HK-2 (cell line): ENCODE measurements around the gene SRSF7.
"Not testable (repeated sequence)": the region's sequence is repeated elsewhere in the genome, so short reads cannot be mapped to it uniquely, and the experiment has no call there.

Experiments used
- DNase-seq: peaks from one replicate; pipeline ENCODE4 v3.0.0-alpha.2; 2018; ENCODE audit not compliant: unreplicated experiment

SRSF7 gene

DNA sequence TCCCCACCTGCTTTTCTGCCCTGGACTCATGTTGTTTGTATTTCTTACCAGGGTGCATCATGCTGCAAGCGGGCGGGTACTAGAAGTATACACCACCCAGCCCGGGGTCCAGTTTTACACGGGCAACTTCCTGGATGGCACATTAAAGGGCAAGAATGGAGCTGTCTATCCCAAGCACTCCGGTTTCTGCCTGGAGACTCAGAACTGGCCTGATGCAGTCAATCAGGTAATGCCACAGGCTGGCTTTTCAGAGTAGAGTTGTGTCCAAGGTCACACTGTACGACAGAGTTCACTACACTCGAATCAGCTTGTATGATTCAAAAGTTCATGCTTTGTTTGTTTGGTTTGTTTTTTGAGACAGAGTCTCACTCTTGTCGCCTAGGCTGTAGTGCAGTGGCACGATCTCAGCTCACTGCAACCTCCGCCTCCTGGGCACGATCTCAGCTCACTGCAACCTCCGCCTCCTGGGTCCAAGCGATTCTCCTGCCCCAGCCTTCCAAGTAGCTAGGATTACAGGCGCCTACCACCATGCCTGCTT is 19.4 kb downstream of the SRSF7 start:
- no peak for DNase-seq

DNA sequence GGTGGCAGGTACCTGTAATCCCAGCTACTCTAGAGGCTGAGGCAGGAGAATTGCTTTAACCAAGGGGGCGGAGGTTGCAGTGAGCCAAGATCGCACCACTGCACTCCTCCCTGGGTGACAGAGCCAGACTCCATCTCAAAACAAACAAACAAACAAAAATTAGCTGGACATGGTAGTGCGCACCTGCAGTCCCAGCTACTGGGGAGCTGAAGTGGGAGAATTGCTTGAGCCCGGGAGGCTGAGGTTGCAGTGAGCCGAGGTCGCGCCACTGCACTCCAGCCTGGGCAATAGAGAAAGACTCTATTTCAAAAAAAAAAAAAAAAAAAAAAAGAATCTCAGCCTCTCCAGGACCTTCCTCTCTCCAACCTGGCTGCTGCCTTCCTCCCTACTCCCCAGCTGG is 20.1 kb downstream of the SRSF7 start:
- no peak for DNase-seq

DNA sequence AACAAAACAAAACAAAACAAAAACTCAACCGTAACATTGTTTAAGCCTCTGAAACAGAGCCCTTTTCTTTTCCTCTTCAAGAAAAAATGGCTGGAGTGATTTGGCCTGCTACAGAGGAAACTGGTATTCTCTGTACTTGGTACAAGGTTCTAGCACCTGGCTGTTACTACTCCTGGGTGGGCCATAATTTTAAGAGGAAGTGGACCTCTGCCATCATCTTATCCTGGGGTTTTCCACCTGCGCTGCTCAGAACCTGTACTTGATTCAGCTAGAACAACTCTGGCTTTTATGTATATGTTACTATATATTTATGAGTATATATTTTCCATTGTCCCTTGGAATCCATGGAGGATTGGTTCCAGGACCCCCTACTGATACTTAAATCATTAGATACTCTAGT is 22.5 kb downstream of the SRSF7 start:
- no peak for DNase-seq

DNA sequence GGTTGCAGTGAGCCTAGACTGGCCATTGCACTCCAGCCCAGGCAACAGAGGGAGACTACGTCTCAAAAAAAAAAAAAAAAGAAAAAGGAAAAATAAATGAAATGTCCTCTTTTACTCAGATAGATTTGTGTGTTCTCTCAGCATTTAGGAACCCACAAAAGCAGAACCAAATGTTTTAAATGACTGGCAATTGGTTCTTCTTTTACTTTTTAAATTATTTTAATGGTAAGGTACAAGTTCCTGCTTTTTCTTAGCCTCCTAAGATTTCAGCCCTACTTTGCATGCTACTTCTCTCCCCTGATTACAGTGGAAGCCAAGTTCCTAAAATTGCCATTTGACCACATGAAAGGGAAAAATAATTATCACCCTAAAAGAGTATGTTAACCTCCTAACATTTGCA is 23.5 kb downstream of the SRSF7 start:
- no peak for DNase-seq

DNA sequence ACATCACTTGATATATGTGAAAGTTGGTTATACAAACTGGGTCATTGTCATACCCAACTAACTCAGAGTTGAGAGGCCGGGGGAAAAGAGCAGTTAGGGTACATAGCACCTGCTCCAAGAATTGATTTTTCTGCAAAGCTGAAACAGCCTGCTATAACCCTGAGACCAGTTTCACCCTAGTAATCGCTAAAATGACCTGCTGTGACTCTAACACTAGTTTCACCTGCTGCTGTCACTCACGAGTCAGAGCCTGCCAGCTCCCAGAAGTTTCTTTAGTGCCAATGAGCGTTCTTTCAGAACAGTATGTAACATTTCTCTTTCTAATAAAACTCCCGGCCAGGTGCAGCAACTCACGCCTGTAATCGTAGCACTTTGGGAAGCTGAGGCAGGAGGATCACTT is 28.0 kb downstream of the SRSF7 start:
- no peak for DNase-seq

DNA sequence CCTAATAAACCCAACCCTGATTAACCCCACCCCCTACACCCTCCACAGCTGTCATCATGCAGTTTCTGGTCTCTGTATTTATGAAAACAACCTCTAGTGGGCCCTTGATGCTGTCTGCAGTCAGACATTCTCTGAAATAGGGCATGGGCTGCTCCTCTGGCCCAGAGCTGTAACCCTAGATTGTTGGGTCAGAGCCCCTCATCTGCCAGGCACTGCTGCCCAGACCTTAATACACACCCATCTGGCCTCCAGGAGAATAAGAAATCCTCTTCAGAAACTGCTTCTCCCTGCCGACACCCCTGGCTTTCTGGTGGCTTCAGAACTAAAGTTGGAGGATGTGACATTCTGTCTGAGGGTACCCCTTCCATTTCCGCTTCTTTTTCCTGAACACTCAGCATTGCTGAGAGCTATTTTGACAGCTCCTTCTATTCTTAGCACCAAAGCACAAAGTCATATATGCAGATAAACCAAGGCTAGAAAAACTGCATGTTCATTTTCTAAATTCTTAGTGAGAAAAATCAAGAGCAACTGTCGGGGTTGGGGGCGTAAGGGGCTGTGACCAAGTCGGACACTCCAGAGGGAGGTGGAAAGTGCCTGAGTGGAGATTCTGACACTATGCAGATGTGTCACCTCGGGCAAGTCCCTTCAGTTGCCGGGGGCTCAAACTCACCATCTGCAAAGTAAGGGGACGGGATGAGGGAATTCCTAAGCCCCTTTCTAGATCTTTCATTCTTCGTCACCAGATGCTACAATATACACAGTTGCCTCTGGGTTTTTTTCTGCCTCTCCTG is 28.7 kb downstream of the SRSF7 start:
- no peak for DNase-seq

DNA sequence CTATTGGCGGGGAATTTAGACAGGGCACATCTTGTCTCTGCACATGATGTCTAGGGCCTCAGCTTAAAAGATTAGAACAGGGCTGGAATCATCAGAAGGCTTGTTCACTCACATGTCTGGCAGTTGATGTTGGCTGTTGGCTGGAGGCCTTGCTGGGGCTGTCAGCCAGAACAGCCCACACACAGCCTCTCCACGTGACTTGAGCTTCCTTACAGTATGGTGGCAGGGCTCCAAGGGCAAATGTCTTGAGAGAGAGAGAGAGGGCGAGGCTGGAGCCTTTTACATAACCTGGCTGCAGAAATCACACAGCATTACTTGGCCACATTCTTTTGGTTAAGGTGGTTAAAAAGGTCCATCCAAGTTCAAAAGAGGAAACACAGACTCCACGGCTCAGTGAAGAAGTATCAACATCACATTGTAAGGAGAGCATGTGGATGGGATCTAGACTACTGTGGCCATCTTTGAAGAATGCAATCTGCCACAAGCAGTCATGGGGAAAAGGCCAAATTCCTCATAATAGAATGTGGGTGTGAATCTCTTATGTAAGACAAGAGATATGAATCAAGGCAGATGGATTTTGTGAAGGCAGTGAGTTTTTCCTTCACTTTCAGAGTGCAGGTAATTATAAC is 30.4 kb downstream of the SRSF7 start:
- DNase-seq, result peak; percentile 88

DNA sequence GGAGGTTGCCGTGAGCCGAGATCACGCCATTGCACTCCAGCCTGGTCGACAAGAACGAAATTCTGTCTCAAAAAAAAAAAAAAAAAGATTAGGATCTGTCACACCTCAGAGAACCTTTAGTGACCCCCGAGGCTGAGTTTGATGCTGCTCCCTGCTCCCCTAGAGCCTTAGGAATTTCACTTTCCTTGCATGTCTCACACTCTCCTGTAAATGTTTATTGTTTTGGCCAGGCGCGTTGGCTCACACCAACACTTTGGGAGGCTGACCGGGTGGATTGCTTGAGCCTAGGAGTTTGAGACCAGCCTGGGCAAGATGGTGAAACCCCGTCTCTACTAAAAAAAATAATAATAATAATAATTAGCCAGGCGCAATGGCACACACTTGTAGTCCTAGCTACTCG is 31.5 kb downstream of the SRSF7 start:
- no peak for DNase-seq

DNA sequence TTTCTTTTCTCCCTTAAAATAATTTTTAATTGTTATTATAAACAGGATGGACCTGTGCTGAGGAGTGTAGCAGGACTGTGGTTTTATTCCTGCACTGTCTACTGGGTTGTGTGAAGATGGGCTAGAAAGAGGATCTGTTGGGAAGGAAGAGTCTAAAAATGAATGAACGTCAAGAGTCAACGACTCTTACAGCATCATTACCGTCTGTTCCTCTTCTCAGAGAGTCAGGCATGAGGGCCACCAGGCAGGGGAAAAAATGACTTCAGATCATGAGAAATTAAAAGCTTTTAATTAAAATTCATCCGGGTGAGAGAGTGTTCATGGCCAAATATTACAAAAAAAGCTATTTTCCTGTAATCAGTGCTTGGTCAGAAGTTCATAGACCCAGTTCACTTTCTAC is 32.6 kb downstream of the SRSF7 start:
- DNase-seq, result no peak

DNA sequence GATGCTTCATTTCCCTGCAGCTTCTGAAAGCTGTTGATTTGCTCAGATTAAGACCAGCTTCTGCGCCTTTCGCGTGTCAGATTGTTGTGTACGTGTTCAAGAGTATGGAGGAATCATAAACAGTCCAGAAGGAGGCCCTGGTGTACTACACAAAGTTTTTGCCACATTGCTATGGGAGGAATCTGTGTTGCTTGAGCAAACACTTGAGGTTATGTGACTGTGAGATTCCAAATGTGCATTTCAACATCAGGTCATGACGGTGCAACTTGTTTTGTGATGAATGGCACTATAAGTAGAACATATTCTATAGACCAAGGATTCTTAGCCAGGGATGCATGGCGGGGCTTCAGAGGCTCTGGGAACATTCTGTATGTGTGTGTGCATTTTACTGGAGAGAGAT is 35.0 kb downstream of the SRSF7 start:
- no peak for DNase-seq

DNA sequence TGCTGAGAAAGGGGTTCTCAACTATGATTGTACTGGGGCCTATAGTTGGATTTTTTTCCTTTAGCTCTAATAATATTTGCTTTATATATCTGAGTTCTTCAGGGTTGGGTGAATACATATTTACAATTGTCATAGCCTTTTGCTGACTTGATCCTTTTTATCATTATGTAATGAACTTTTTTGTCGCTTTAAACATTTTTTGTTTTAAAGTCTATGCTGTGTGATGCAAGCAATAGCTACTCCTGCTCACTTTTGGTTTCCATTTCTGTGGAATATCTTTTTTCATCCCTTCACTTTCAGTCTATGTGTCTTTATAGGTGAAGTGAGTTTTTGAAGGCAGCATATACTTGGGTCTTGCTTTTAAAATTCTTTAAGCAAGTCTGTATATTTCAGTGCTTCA is 36.2 kb downstream of the SRSF7 start:
- DNase-seq, result not testable (repeated sequence)

DNA sequence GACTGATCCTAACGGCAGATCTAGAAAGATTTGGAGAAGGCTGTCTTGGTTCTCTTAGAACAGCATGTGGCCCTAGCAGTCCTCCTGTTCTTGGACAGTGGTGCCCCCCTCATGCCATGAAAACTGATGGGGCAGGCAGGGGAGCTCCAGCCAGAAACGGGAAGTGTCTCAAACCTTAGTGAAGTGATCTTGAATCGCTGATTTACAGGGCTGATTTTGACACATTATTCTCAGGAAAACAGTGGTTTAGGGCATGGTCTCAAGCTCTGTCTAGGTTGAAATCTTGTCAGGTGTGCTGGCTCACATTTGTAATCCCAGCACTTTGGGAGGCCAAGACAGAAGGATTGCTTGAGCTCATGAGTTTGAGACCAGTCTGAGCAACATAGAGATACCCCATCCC is 37.8 kb downstream of the SRSF7 start:
- no peak for DNase-seq

DNA sequence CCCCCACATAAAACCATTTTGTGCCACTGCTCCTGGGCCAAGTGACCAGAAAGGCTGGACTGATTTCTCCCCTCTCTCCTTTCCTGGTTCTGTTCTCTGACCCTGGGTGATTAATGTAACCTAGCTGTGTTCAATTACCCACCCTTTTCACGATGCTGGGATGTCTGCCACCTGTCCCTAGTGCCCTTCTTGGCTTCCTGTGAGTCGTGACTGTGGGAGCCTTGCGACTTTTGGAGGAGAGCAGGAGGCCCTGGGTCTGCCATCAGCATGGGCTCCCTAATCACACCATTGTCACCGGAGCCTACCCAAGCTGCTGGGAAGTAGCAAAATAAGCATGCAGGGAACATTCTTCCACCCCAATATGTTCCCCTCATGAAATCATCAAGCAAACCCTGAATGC is 38.3 kb downstream of the SRSF7 start:
- no peak for DNase-seq

DNA sequence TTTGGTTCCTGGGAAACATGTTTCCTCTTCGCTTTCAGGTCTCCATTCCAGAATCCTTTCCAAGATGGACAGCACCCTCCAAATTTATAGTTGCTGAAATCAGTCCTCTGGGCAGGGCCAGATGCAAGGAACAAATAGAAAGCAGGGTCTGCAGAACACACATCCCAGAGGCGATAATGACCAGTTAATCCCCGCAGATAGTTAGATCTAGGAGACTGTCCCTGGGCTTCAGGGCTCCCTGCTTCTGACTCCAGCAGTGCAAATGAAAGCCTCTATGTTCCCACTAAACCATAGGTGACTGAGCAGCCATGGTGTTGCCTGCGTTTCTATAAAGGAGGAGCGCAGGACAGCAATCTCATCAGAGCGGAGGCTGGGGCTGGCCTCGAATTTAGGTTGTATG is 38.7 kb downstream of the SRSF7 start:
- no peak for DNase-seq

DNA sequence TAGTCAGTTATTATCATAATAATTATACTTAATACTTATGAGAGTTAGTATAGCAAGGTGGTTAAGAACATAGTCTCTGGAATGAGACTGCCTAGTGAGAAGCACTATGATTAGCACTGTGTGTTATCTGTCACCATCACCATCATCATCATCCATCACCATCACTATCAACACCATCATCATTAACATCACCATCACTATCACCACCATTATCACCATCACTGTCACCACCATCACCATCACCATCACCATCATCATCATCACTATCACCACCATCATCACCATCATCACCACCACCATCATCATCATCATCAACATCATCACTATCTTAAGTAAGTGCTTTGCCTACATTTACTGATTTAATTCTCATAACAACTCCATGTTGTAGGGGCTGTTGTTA is 39.6 kb downstream of the SRSF7 start:
- DNase-seq, result no peak

DNA sequence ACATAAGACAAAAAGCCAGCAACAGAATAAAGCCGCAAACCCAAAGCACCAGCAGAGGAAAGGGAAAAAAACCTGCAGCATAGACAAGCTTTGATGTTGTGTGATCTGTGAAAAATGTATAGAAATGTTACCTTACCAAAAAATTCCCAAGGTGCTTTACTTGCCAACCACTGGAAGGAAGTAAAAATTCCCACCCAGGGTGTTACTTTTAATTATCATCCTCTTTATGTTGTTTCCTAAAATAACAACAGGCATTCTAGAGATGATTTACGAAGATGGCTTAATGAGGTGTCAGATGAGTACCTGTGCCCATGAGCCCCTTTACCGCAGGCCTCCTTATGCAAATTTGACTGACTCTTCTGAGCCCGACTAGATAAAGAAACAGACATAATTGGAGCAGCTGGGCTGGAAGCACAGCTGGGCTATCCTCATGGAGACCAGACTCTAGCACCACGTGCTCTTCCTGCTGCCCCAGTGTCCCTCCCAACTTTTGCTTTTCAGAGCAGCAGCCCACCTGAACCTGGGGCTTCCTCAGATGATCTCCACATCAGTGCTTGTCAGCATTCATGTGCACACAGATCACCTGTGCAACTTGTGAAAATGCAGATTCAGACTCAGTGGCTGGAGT is 41.5 kb downstream of the SRSF7 start:
- DNase-seq, result no peak

DNA sequence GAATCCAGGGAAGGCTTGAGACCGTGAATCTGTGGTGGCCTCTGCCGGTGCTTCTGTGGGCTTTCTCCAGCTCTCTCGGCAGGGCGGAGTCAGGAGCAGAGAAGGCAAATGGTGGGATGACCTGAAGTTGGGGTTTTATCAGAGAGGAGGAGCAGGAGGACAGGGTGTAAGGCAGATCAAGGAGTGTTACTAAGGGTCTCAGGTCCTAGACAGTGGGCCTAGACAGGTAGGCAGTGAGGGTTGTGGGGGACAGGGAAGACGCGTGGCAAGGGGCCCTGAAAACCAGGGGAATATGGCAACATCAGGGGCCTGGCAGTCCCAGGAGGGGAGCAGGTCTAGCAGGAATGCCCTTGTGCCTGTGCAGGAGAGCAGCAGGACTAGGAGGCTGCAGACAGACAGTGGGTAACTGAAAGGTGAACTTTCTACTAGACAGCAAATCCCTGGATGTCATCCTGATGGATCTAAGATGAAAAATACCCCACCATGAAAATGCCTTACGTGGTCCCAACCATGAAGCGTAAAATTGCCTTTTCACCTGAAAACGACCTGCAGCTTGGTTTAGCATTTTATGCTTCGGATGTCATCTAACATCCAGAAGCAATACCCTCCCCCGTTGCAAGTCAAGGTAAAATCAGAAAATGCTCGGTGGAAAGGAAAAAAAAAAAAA is 42.1 kb downstream of the SRSF7 start:
- no peak for DNase-seq

DNA sequence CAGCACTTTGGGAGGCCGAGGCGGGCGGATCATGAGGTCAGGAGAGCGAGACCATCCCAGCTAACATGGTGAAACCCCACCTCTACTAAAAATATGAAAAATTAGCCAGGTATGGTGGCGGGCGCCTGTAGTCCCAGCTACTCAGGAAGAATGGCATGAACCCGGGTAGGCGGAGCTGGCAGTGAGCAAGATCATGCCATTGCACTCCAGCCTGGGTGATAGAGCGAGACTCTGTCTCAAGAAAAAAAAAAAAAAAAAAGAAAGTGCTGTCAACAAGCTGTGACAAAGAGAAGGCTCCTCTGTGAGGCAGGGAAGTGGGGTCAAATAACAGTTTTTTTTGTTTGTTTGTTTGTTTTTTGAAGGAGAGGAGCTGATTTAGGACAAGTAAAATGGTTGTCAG is 42.7 kb downstream of the SRSF7 start:
- not testable (repeated sequence) for DNase-seq

DNA sequence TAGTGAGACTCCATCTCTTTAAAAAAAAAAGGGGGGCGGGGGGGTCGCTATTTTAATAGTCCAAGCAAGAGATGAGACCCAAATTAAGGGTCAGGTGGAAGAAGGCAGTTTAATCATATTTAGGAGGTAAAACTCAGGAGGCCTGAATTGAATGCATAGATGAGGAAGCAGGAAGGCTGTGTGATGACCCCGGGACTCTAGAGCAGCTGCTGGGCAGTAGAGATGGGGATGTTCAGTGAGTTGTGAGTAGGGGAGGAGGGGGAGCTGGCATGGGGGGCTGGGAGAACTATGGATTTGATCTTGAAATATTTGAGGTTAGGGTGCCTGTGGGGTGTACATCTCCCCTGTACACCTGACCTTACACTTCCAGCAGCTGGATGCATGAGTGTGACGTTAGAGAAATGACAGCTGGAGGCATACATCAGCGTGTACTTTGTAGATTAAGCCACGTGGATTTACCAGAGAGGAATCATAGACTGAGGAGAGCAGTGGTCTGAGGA is 44.3 kb downstream of the SRSF7 start:
- no peak for DNase-seq

DNA sequence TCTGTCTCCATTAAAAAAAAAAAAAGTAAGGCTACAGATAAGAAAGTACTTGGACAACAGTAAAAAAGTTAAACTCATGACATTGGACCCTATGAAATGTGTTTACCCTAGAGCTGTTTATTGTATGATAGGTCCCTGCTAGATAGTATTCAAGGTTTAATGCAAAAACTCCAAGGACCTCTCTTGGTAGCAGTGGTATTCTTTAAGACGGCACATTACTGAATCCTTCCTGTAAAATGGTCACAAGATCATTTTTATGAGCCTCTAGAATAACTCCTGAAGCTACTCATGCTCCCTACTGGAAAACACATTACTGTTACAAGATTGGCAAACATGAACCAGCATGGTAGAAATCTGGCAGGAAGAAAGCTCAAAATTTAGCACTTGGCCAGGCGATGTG is 46.5 kb downstream of the SRSF7 start:
- DNase-seq, result no peak

DNA sequence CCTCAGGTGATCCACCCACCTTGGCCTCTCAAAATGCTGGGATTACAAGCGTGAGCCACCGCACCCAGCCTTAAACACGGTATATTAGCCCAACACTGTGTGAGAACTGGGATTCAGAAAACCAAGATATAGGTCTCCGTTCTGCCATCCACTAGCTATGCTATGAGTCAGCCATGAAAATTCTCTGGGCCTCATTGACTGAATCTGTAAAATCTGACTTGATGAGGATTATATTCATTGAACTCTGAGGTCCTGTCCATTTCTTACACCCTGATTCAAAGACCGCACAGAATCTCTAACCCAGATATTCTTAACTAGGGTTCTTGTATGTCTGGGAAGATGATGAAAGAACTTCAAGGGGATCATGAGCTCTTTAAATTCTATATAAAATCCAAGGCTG is 47.8 kb downstream of the SRSF7 start:
- not testable (repeated sequence) for DNase-seq

DNA sequence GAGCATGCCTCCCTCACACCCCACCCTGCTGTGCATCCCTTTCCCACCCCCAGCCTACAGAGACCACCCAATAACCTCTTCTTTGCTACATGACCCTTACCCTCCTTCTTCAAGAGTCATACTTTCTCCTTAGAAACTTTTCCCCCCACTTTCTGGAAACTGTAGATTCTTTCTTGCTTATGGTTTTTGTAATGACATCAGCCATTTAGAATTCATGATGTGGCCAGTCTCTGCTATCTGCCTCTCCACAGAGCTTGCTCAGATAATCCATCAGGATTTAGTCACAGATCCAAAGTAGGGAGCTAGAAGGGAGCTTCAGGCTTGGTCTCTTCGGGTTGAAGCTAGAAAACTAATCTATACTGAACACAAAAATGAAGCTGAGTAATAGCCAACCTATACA is 48.7 kb downstream of the SRSF7 start:
- DNase-seq, result no peak
